Liver (tissue), 9 donors: ENCODE results near the gene CHPF2. TPM values are rescaled to one million over a fixed set of nuclear protein-coding genes. Genes with fewer than 3 reads are reported as not detected.

Experiments used
- DNase-seq: peaks from one replicate; pipeline ENCODE4 v3.0.0-alpha.2; 2017; ENCODE audit warnings: low spot score
- H3K27ac ChIP-seq, 2 donors: one replicate each; pipeline ENCODE4 v1.7.0; 2013; ENCODE audit warnings: inconsistent platforms in 2 of 2, low read length in 2 of 2, control low read depth in 1 of 2, low read depth in 1 of 2, mild to moderate bottlenecking in 1 of 2
- H3K27me3 ChIP-seq, 4 donors: one replicate each; pipeline versions ENCODE4 v1.6.1 to v1.7.0; 2013; ENCODE audit warnings: low read length in 3 of 4, inconsistent platforms in 1 of 4, mild to moderate bottlenecking in 1 of 4, moderate library complexity in 1 of 4; ENCODE audit not compliant: control insufficient read depth in 4 of 4, insufficient read depth in 4 of 4
- H3K36me3 ChIP-seq, 4 donors: one replicate each; pipeline versions ENCODE4 v1.6.1 to v1.7.0; 2013; ENCODE audit warnings: low read length in 3 of 4, mild to moderate bottlenecking in 3 of 4, low read depth in 1 of 4, moderate library complexity in 1 of 4; ENCODE audit not compliant: control insufficient read depth in 4 of 4, insufficient read depth in 3 of 4
- H3K4me1 ChIP-seq, 4 donors: one replicate each; pipeline versions ENCODE4 v1.6.1 to v1.7.0; 2013; ENCODE audit warnings: low read length in 3 of 4, mild to moderate bottlenecking in 3 of 4, moderate library complexity in 1 of 4; ENCODE audit not compliant: control insufficient read depth in 4 of 4, insufficient read depth in 4 of 4
- H3K4me3 ChIP-seq, 3 donors: one replicate each; pipeline versions ENCODE4 v1.6.1 to v1.7.0; 2013; ENCODE audit warnings: low read length in 3 of 3, control low read depth in 1 of 3, low read depth in 1 of 3, mild to moderate bottlenecking in 1 of 3
- H3K9ac ChIP-seq, 2 donors: one replicate each; pipeline ENCODE4 v1.7.0; 2013; ENCODE audit warnings: low read length in 2 of 2, mild to moderate bottlenecking in 2 of 2, moderate library complexity in 2 of 2, control low read depth in 1 of 2, low read depth in 1 of 2
- H3K9me3 ChIP-seq, 4 donors: one replicate each; pipeline versions ENCODE4 v1.6.1 to v1.7.0; 2013; ENCODE audit warnings: low read length in 3 of 4; ENCODE audit not compliant: control insufficient read depth in 4 of 4
- ATF3 ChIP-seq: IDR thresholded peaks from 2 replicates; pipeline ENCODE4 v1.6.1; 2016; ENCODE audit warnings: antibody characterized with exemption
- EGR1 ChIP-seq, 2 donors: IDR thresholded peaks; 2 replicates each; pipeline ENCODE4 v1.6.1; 2016 to 2018; ENCODE audit warnings: antibody characterized with exemption in 2 of 2, low read depth in 2 of 2
- FOXA1 ChIP-seq: IDR thresholded peaks from 2 replicates; pipeline ENCODE4 v1.6.1; 2016; ENCODE audit warnings: antibody characterized with exemption
- FOXA2 ChIP-seq: IDR thresholded peaks from 2 replicates; pipeline ENCODE4 v1.6.1; 2016; ENCODE audit warnings: antibody characterized with exemption
- GABPA ChIP-seq, 2 donors: IDR thresholded peaks in 1 of 2; conservative IDR thresholded peaks in 1 of 2; 2 replicates each; pipeline ENCODE4 v1.6.1; 2016; ENCODE audit warnings: antibody characterized with exemption in 2 of 2, mild to moderate bottlenecking in 1 of 2, moderate library complexity in 1 of 2
- HNF4A ChIP-seq, 2 donors: conservative IDR thresholded peaks; 2 replicates each; pipeline ENCODE4 v1.6.1; 2016; ENCODE audit warnings: antibody characterized with exemption in 2 of 2, mild to moderate bottlenecking in 2 of 2
- HNF4G ChIP-seq: IDR thresholded peaks from 2 replicates; pipeline ENCODE4 v1.6.1; 2016; ENCODE audit warnings: antibody characterized with exemption
- JUND ChIP-seq, 2 donors: IDR thresholded peaks; 2 replicates each; pipeline ENCODE4 v1.6.1; 2016; ENCODE audit warnings: antibody characterized with exemption in 2 of 2
- MAX ChIP-seq: IDR thresholded peaks from 2 replicates; pipeline ENCODE4 v1.6.1; 2016; ENCODE audit warnings: antibody characterized with exemption
- NR2F2 ChIP-seq: IDR thresholded peaks from 2 replicates; pipeline ENCODE4 v1.6.1; 2016; ENCODE audit warnings: antibody characterized with exemption
- RAD21 ChIP-seq, 2 donors: IDR thresholded peaks; 2 replicates each; pipeline ENCODE4 v1.6.1; 2016; ENCODE audit warnings: antibody characterized with exemption in 2 of 2, mild to moderate bottlenecking in 2 of 2
- RXRA ChIP-seq, 2 donors: IDR thresholded peaks; 2 replicates each; pipeline ENCODE4 v1.6.1; 2017 to 2018; ENCODE audit warnings: antibody characterized with exemption in 2 of 2, mild to moderate bottlenecking in 1 of 2
- SP1 ChIP-seq: IDR thresholded peaks from 2 replicates; pipeline ENCODE4 v1.6.1; 2018; ENCODE audit warnings: antibody characterized with exemption, mild to moderate bottlenecking
- TAF1 ChIP-seq: conservative IDR thresholded peaks from 2 replicates; pipeline ENCODE4 v1.6.1; 2016; ENCODE audit warnings: antibody characterized with exemption, mild to moderate bottlenecking
- YY1 ChIP-seq: IDR thresholded peaks from 2 replicates; pipeline ENCODE4 v1.6.1; 2016; ENCODE audit warnings: antibody characterized with exemption, mild to moderate bottlenecking
- WGBS: extraction: QIAGEN DNeasy Blood & Tissue Kit; methylation state at CpG from one replicate; pipeline ENCODE4 v1.1.7; 2013; 5-methylcytosine and 5-hydroxymethylcytosine counted together
- polyA plus RNA-seq, 2 donors: library from polyadenylated mRNA; stranded (reverse) in 1 of 2; unstranded in 1 of 2; fragments of 200-250 nt in 1 of 2; fragments of >200 nt in 1 of 2; fragmentation: Nextera tagmentation in 1 of 2; extraction: Ambion mirVana in 1 of 2; gene quantifications; one replicate each; pipeline versions ENCODE4 v1.2.1 to v1.2.3, GENCODE V29; 2013 to 2015
- total RNA-seq, 2 donors: library from RNA; depleted of rRNA; stranded (reverse); fragments of >200 nt; gene quantifications; one replicate each; pipeline ENCODE4 v1.2.3, GENCODE V29; 2014
- TF ChIP-seq, protein P1 (sequence below): IDR thresholded peaks from 2 replicates; pipeline ENCODE4 v1.6.1; 2016; ENCODE audit warnings: antibody characterized with exemption, mild to moderate bottlenecking
- TF ChIP-seq, protein P2 (sequence below): IDR thresholded peaks from 2 replicates; pipeline ENCODE4 v1.6.1; 2016; ENCODE audit warnings: antibody characterized with exemption
- TF ChIP-seq, protein P3 (sequence below): fragments of 150-350 bp; IDR thresholded peaks from 2 replicates; pipeline ENCODE4 v1.5.1; 2017; ENCODE audit warnings: improper control_type of control experiment, low read depth, low read length; ENCODE audit not compliant: missing input control
- donor health status: healthy.
- donor health status: healthy.
- donor health status: healthy.
- donor health status: healthy.
- donor health status: healthy.

Gene CHPF2
- total and polyA plus RNA-seq, 4 donors, result 4.1 to 19.7 (median 18.1) TPM

GRCh38 chr7:151265351-151265931 is 33.2 kb downstream of the CHPF2 start:
- no peak for DNase-seq
- no peak overlapping the region for H3K4me3 ChIP-seq
- no peak overlapping the region for H3K27ac ChIP-seq
- peaks cover 0 to 5% (median 2%) of the 10 kb centered on the region in 4 donors for H3K27me3 ChIP-seq
- H3K36me3 ChIP-seq, result no peaks in the 10 kb centered on the region
- 92% methylated on average over 9 of the region's 9 CpGs for WGBS
- no peak for TF ChIP-seq GABPA (IDR thresholded peaks at IDR 0.05 in 1 of 2, conservative IDR thresholded peaks at IDR 0.05 in 1 of 2)
- TF ChIP-seq RXRA (IDR thresholded peaks at IDR 0.05), result no peak
- TF ChIP-seq MAX, result no peak
- TF ChIP-seq SP1, result no peak
- TF ChIP-seq, protein P1, sequence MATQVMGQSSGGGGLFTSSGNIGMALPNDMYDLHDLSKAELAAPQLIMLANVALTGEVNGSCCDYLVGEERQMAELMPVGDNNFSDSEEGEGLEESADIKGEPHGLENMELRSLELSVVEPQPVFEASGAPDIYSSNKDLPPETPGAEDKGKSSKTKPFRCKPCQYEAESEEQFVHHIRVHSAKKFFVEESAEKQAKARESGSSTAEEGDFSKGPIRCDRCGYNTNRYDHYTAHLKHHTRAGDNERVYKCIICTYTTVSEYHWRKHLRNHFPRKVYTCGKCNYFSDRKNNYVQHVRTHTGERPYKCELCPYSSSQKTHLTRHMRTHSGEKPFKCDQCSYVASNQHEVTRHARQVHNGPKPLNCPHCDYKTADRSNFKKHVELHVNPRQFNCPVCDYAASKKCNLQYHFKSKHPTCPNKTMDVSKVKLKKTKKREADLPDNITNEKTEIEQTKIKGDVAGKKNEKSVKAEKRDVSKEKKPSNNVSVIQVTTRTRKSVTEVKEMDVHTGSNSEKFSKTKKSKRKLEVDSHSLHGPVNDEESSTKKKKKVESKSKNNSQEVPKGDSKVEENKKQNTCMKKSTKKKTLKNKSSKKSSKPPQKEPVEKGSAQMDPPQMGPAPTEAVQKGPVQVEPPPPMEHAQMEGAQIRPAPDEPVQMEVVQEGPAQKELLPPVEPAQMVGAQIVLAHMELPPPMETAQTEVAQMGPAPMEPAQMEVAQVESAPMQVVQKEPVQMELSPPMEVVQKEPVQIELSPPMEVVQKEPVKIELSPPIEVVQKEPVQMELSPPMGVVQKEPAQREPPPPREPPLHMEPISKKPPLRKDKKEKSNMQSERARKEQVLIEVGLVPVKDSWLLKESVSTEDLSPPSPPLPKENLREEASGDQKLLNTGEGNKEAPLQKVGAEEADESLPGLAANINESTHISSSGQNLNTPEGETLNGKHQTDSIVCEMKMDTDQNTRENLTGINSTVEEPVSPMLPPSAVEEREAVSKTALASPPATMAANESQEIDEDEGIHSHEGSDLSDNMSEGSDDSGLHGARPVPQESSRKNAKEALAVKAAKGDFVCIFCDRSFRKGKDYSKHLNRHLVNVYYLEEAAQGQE, result no peak
- TF ChIP-seq HNF4A (conservative IDR thresholded peaks at IDR 0.05), result no peak
- TF ChIP-seq EGR1 (IDR thresholded peaks at IDR 0.05; ENCODE audit: low read depth in 2 of 2), result no peak
- TF ChIP-seq, protein P2, sequence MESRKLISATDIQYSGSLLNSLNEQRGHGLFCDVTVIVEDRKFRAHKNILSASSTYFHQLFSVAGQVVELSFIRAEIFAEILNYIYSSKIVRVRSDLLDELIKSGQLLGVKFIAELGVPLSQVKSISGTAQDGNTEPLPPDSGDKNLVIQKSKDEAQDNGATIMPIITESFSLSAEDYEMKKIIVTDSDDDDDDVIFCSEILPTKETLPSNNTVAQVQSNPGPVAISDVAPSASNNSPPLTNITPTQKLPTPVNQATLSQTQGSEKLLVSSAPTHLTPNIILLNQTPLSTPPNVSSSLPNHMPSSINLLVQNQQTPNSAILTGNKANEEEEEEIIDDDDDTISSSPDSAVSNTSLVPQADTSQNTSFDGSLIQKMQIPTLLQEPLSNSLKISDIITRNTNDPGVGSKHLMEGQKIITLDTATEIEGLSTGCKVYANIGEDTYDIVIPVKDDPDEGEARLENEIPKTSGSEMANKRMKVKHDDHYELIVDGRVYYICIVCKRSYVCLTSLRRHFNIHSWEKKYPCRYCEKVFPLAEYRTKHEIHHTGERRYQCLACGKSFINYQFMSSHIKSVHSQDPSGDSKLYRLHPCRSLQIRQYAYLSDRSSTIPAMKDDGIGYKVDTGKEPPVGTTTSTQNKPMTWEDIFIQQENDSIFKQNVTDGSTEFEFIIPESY, result no peak
- no peaks in the 10 kb centered on the region for H3K4me1 ChIP-seq
- H3K9ac ChIP-seq, result no peak overlapping the region
- no peaks in the 10 kb centered on the region for H3K9me3 ChIP-seq

DNA sequence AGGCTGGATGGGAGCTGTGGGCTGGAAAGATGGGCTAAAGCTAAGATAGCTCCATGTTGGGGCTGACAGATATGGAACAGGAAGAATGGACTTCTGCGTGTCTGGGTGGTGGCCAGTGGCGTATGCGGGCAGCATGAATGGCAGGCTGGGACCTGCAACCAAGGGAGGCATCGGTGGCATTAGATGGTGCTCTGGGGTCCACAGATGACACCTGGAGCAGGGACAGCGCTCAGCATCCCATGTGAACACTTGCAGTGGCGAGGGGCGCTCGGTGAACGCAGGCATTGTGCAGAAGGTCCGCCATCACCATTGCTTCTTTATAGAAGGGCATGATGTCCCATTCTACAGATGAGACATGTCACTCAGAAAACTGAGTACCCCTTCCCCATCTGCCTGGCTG is 37.2 kb downstream of the CHPF2 start:
- WGBS, result 93% methylated on average over 10 of the region's 10 CpGs
- DNase-seq, result no peak
- TF ChIP-seq FOXA1, result no peak
- TF ChIP-seq HNF4G, result no peak
- TF ChIP-seq MAX, result no peak
- TF ChIP-seq SP1, result no peak
- TF ChIP-seq ATF3, result no peak
- no peak for TF ChIP-seq JUND (IDR thresholded peaks at IDR 0.05)
- no peak for TF ChIP-seq EGR1 (IDR thresholded peaks at IDR 0.05; ENCODE audit: low read depth in 2 of 2)
- TF ChIP-seq, protein P1, result no peak
- TF ChIP-seq, protein P3, sequence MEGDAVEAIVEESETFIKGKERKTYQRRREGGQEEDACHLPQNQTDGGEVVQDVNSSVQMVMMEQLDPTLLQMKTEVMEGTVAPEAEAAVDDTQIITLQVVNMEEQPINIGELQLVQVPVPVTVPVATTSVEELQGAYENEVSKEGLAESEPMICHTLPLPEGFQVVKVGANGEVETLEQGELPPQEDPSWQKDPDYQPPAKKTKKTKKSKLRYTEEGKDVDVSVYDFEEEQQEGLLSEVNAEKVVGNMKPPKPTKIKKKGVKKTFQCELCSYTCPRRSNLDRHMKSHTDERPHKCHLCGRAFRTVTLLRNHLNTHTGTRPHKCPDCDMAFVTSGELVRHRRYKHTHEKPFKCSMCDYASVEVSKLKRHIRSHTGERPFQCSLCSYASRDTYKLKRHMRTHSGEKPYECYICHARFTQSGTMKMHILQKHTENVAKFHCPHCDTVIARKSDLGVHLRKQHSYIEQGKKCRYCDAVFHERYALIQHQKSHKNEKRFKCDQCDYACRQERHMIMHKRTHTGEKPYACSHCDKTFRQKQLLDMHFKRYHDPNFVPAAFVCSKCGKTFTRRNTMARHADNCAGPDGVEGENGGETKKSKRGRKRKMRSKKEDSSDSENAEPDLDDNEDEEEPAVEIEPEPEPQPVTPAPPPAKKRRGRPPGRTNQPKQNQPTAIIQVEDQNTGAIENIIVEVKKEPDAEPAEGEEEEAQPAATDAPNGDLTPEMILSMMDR, result no peak
- no peak for TF ChIP-seq RXRA (IDR thresholded peaks at IDR 0.05)
- TF ChIP-seq NR2F2, result no peak
- TF ChIP-seq, protein P2, result no peak
- no peak for TF ChIP-seq TAF1
- TF ChIP-seq RAD21 (IDR thresholded peaks at IDR 0.05), result no peak
- TF ChIP-seq YY1, result no peak
- TF ChIP-seq FOXA2, result no peak
- no peak for TF ChIP-seq HNF4A (conservative IDR thresholded peaks at IDR 0.05)

More for the DNA sequence above, 37.2 kb downstream of the CHPF2 start:
- Histone ChIP-seq H3K36me3 (no peaks in the 10 kb centered on the region), H3K27ac (no peak overlapping the region), H3K9ac (no peak overlapping the region), H3K27me3 (no peaks in the 10 kb centered on the region), H3K9me3 (no peaks in the 10 kb centered on the region), H3K4me3 (no peak overlapping the region), H3K4me1 (no peaks in the 10 kb centered on the region)
